Common myeloid progenitor, CD34-positive (primary cell): ENCODE measurements around the gene CDH15.

ENCODE experiments used
- CTCF ChIA-PET: fragments of 350-600 bp; sonication (Branson Sonifier 250); formaldehyde crosslinking; loops from one replicate; lab custom pipeline; 2021; ENCODE audit warnings: antibody characterized with exemption; lab: Charles Lee
- POLR2A ChIA-PET: fragments of 350-600 bp; sonication (Branson Sonifier 250); formaldehyde crosslinking; loops from one replicate; lab custom pipeline; 2021; ENCODE audit warnings: antibody characterized with exemption; lab: Charles Lee
- DNase-seq, 3 donors: peaks; one replicate each; pipeline versions ENCODE4 v3.0.0 to v3.0.0-alpha.2; 2013
- H3K27ac ChIP-seq, 2 experiments: 1 replicate in 1 of 2; 2 replicates in 1 of 2; pipeline ENCODE4 v1.7.0; 2013; ENCODE audit warnings: inconsistent platforms in 2 of 2, low read length in 2 of 2, mild to moderate bottlenecking in 2 of 2, low read depth in 1 of 2, moderate library complexity in 1 of 2; ENCODE audit not compliant: severe bottlenecking in 2 of 2, insufficient read depth in 1 of 2, poor library complexity in 1 of 2
- H3K27me3 ChIP-seq, 5 experiments: replicated peaks in 2 of 5; 1 replicate in 3 of 5; 2 replicates in 2 of 5; pipeline versions ENCODE4 v1.6.1 to v1.7.0; 2013; ENCODE audit warnings: low read length in 4 of 5, mild to moderate bottlenecking in 2 of 5, moderate library complexity in 2 of 5, inconsistent platforms in 1 of 5; ENCODE audit not compliant: insufficient read depth in 5 of 5, control insufficient read depth in 4 of 5
- H3K36me3 ChIP-seq, 4 experiments: 1 replicate in 2 of 4; 2 replicates in 2 of 4; pipeline versions ENCODE4 v1.6.1 to v1.7.0; 2013; ENCODE audit warnings: low read length in 3 of 4, control low read depth in 1 of 4, mild to moderate bottlenecking in 1 of 4; ENCODE audit not compliant: control insufficient read depth in 4 of 4, insufficient read depth in 4 of 4
- H3K4me1 ChIP-seq, 4 experiments: 1 replicate in 3 of 4; 2 replicates in 1 of 4; pipeline versions ENCODE4 v1.6.1 to v1.7.1; 2013; ENCODE audit warnings: low read length in 3 of 4, mild to moderate bottlenecking in 3 of 4, control low read depth in 1 of 4, inconsistent platforms in 1 of 4, moderate library complexity in 1 of 4; ENCODE audit not compliant: control insufficient read depth in 4 of 4, insufficient read depth in 4 of 4; ENCODE audit errors: control extremely low read depth in 1 of 4
- H3K4me3 ChIP-seq, 7 experiments: 1 replicate in 4 of 7; 2 replicates in 3 of 7; pipeline versions ENCODE4 v1.5.1 to v1.7.0; 2013; ENCODE audit warnings: mild to moderate bottlenecking in 7 of 7, low read length in 6 of 7, moderate library complexity in 6 of 7, inconsistent platforms in 2 of 7, low read depth in 2 of 7, control low read depth in 1 of 7; ENCODE audit not compliant: insufficient read depth in 4 of 7, control insufficient read depth in 1 of 7; ENCODE audit errors: extremely low read depth in 1 of 7
- H3K9me3 ChIP-seq, 5 experiments: 1 replicate in 4 of 5; 2 replicates in 1 of 5; pipeline versions ENCODE4 v1.6.1 to v1.7.1; 2013; ENCODE audit warnings: low read length in 4 of 5, mild to moderate bottlenecking in 2 of 5, inconsistent platforms in 1 of 5, low read depth in 1 of 5, moderate library complexity in 1 of 5; ENCODE audit not compliant: control insufficient read depth in 4 of 5, insufficient read depth in 2 of 5; ENCODE audit errors: control extremely low read depth in 1 of 5
- WGBS: methylation state at CpG from one replicate; pipeline ENCODE4 v1.1.5; 2013; ENCODE audit not compliant: insufficient coverage; 5-methylcytosine and 5-hydroxymethylcytosine counted together

Gene CDH15

DNA sequence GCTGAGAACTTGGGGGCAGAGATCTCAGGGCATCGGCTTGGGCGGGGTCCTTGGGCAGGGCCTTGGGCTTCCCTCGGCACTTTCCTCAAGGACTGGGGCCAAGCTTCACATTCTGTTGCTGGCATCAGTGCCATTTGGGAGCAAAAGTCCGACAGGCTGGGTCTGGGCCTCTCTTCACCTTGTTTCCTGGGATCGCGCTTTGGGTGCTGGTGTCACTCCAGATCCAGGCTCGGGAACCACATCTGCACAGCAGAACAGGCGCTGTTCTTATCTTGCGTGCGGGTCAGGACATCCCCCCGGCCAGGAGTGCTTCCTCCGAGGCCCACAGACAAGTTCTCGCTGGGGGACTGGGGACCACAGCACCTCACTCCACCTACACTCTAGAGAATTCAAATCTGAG lies 31.1 kb upstream of the CDH15 start:
- H3K4me3 ChIP-seq = no peak overlapping the region
- DNase-seq = no peak
- 100% methylated on average over 6 of the region's 13 CpGs for WGBS
- peaks cover 0 to under 1% (median 0%) of the 10 kb centered on the region in 5 experiments for H3K9me3 ChIP-seq
- peaks cover 0 to 2% (median 0%) of the 10 kb centered on the region in 4 experiments for H3K4me1 ChIP-seq
- H3K27me3 ChIP-seq = no peaks in the 10 kb centered on the region
- H3K36me3 ChIP-seq = peaks cover 0 to 82% (median 42%) of the 10 kb centered on the region in 4 experiments
- ChIA-PET POLR2A (no interaction called here), CTCF (no interaction called here)
- H3K27ac ChIP-seq = no peak overlapping the region

- no peak for DNase-seq
- H3K27ac ChIP-seq = no peak overlapping the region
- no peaks in the 10 kb centered on the region for H3K27me3 ChIP-seq
- ChIA-PET POLR2A (no interaction called here), CTCF (interaction anchor here (0.7 kb wide), 1 partner anchor 15 kb away, joined by 3 read pairs; no protein-coding TSS in a partner anchor)
- H3K4me1 ChIP-seq = no peaks in the 10 kb centered on the region
- 96% methylated on average over 25 of the region's 31 CpGs for WGBS
- H3K36me3 ChIP-seq = peaks cover 0 to 85% (median 50%) of the 10 kb centered on the region in 4 experiments
- no peak overlapping the region for H3K4me3 ChIP-seq
- peaks cover 0 to 6% (median 0%) of the 10 kb centered on the region in 5 experiments for H3K9me3 ChIP-seq
These were observed 30.3 kb upstream of the CDH15 start for GRCh38 chr16:89140981-89141883.

DNA sequence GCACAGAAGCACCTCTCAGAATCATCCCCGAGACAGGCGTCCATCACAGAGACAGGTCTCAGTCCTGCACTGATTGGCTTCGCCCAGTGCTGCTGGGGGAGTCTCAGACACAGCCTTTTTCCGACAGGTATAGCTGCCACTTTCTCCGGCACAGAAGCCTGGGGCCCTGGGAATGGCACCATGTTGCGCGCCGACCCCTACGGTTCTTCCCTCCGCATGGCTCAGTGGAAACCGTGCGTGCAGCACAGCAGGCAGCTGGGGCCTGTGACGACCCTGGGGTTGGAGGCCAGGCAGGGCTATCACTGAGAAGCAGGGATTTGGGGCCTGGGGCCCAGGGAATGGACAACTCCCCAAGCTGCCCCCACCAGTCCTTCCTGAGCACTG lies 29.7 kb upstream of the CDH15 start:
- DNase-seq = no peak
- Histone ChIP-seq H3K27ac (no peak overlapping the region), H3K36me3 (peaks cover 0 to 85% (median 53%) of the 10 kb centered on the region in 4 experiments), H3K27me3 (no peaks in the 10 kb centered on the region), H3K4me3 (no peak overlapping the region), H3K9me3 (peaks cover 0 to 12% (median 2%) of the 10 kb centered on the region in 5 experiments), H3K4me1 (no peaks in the 10 kb centered on the region)
- 99% methylated on average over 13 of the region's 13 CpGs for WGBS
- ChIA-PET CTCF (no interaction called here), POLR2A (no interaction called here)

DNA sequence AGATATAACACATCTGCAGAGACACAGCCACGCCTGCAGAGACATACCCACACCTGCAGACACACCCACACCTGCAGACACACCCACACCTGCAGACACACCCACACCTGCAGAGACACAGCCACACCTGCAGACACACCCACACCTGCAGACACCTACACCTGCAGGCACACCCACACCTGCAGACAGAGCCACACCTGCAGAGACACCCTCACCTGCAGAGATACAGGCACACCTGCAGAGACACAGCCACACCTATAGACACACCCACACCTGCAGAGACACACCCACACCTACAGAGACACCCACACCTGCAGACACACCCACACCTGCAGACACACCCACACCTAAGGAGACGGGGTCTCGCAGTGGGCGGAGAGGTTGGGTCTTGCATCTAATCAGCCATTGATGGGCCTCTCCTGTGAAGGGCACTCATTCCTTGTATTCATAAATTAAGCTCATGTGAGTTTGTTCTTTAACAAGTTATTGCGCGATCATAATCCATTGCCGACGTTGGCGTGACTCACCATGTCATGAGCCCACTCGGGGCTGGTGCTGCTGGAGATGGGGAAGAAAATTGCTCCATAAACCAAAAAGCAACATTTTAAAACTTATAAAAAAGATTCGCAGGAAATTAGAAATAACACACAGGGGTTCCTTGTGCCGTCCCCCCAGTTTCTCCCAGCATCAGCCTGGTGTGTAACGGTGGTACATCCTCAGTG lies 28.9 kb upstream of the CDH15 start:
- H3K9me3 ChIP-seq = peaks cover 0 to 13% (median 2%) of the 10 kb centered on the region in 5 experiments
- ChIA-PET CTCF (no interaction called here), POLR2A (no interaction called here)
- H3K36me3 ChIP-seq = peaks cover 2 to 84% (median 53%) of the 10 kb centered on the region in 4 experiments
- H3K4me3 ChIP-seq = no peak overlapping the region
- no peak for DNase-seq
- no peak overlapping the region for H3K27ac ChIP-seq
- 95% methylated on average over 5 of the region's 13 CpGs for WGBS
- no peaks in the 10 kb centered on the region for H3K4me1 ChIP-seq
- no peaks in the 10 kb centered on the region for H3K27me3 ChIP-seq

DNA sequence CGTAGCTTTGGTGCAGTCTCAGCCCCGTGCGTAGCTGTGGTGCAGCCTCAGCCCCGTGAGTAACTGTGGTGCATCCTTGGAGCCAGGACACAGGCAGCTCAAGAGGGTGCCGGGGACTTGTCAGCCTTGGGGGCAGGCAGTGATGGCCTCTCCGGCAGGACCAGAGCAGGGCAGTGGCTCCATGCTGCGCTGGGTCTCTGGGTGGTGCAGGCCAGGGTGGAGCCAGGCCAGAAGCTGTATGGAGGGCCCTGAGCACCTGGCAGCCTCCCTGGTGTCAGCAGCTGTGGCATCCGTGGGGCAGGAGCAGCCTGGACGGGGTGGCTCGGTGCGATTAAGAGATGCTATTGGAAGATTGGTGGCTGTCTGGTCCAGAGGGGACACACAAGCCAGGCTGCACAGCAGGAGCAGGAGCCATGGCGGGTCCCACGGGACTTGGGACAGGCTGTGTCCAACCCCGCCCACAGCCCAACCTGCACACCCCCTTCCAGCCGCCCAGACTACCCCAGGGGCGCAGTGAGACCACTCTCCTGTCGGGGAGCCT lies 28.3 kb upstream of the CDH15 start:
- H3K27me3 ChIP-seq = no peaks in the 10 kb centered on the region
- H3K4me3 ChIP-seq = no peak overlapping the region
- H3K27ac ChIP-seq = no peak overlapping the region
- H3K36me3 ChIP-seq = peaks cover 3 to 84% (median 53%) of the 10 kb centered on the region in 4 experiments
- no peak for DNase-seq
- H3K4me1 ChIP-seq = no peaks in the 10 kb centered on the region
- ChIA-PET CTCF (interaction anchor here (1.3 kb wide), 1 partner anchor 12 kb away, joined by 4 read pairs; no protein-coding TSS in a partner anchor), POLR2A (no interaction called here)
- H3K9me3 ChIP-seq = peaks cover 0 to 14% (median 3%) of the 10 kb centered on the region in 5 experiments
- 98% methylated on average over 13 of the region's 17 CpGs for WGBS

GRCh38 chr16:89143911-89144675 lies 27.5 kb upstream of the CDH15 start:
- Histone ChIP-seq H3K9me3 (peaks cover 0 to 22% (median 7%) of the 10 kb centered on the region in 5 experiments), H3K4me1 (no peaks in the 10 kb centered on the region), H3K27me3 (no peaks in the 10 kb centered on the region), H3K36me3 (peaks cover 8 to 87% (median 58%) of the 10 kb centered on the region in 4 experiments), H3K27ac (no peak overlapping the region), H3K4me3 (no peak overlapping the region)
- POLR2A ChIA-PET = no interaction called here
- no peak for DNase-seq
- 97% methylated on average over 15 of the region's 22 CpGs for WGBS
- CTCF ChIA-PET = interaction anchor here (1.3 kb wide), 1 partner anchor 11 kb away, joined by 4 read pairs; no protein-coding TSS in a partner anchor
